HG03520 (cell line): ENCODE measurements around the gene PTRH2.
"Not testable (repeated sequence)": the region's sequence is repeated elsewhere in the genome, so short reads cannot be mapped to it uniquely, and the experiment has no call there.

Experiments used
- ATAC-seq: cut with Tn5 transposase; IDR thresholded peaks from one replicate; pipeline ENCODE4 v1.9.1; 2021; ENCODE audit warnings: mild to moderate bottlenecking, moderate library complexity; ENCODE audit not compliant: unreplicated experiment

The PTRH2 gene

DNA sequence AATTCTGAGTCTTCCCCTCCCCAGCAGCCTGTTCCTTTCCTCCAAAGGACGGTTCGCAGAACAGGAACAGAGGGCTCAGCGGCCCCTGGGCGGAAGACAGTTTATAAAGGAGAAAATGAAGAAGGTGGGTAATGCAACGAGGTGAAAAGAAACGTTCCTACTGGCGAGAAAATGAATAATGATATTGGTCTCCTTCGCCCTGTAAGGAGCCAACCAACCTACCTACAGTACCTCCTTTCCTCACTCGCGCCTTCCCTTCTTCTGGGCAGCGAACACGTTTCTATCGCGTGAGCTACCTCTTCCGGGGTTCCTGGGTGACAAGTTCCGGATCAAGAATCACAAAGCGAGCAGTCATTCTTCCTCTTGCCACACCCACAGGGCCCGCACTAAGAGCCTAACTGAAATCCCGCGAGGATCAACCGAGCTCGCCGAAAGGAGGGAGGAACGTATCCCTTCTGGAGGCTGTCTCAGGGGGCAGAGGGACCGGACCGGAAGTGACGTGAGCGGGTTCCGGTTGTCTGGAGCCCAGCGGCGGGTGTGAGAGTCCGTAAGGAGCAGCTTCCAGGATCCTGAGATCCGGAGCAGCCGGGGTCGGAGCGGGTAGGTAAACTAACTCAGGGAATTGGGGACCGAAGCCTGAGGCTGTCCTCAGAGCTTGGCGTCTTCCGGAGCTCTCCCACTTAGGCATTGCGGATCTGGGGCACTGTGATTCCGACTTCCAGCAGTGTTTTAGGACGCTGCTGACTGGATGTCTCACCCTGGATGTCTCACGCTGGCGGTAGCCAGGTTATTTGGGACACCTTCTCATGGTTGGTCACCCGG, at the start of gene PTRH2, which contains the start of gene VMP1:
Gene PTRH2, minus strand, starts transcription at position 282 of the 822 bp plus-strand sequence. CDS start 9,452 bp downstream, outside the sequence.
Gene VMP1, plus strand, starts transcription at position 506 of the 822 bp plus-strand sequence. CDS start 23,793 bp downstream, outside the sequence.
- peak; percentile 91 for ATAC-seq

DNA sequence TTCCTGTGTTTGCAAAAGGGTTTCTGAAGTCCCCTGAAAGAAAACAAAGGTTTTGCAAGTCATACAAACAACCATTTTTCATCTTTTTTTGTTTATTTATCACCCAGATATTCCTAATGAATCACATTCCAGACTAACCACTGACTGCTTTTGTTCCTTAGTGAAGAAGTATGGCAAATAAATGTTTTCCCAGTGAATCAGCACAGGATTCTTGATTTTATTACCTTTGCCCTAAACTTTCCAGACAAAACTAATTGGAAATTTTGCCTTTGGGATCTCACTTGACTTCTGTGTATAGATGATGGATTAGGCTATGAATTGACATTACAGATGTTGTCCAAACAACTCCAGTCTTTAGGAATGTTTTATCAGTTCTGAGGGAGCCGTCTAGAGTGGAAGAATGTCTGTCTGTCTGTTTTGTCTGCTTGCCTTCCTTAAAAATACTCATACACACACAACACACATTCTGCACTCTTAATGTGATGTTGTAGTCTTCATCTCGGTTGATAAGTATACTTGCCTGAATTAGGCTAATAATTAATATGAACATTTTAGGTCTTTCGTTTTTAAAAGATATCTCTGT, 49.1 kb upstream of the PTRH2 start:
- no peak for ATAC-seq

DNA sequence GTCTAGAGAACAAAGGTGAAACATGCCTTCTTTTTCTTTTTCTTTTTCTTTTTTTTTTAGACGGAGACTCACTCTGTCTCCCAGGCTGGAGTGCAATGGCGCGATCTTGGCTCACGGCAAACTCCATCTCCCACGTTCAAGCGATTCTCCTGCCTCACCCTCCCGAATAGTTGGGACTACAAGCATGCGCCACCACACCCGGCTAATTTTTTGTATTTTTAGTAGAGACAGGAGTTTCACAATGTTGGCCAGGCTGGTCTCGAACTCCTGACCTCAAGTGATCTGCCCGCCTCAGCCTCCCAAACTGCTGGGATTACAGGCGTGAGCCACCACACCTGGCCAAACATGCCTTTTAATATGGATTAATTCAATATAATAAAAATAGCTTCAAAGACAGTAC, 47.8 kb upstream of the PTRH2 start:
- not testable (repeated sequence) for ATAC-seq

DNA sequence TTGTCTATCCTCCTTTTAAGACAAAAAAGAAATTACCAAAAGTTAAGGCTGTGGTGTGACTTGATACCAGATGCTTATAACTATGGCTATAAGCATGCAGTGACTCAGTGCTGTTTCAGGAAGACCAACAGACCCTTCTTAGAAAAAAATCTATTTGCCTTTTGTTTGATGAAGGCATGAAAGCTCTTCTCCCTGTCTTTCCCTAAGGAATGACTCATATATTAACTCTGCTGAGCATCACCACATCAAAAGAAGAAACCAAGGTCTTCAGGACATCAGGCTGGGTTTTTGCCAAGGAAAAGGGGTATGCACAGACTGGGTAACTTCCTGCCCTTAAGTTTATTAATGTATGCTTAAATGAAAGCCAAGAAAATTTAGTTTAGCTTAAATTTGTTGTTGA, 47.3 kb upstream of the PTRH2 start:
- no peak for ATAC-seq

DNA sequence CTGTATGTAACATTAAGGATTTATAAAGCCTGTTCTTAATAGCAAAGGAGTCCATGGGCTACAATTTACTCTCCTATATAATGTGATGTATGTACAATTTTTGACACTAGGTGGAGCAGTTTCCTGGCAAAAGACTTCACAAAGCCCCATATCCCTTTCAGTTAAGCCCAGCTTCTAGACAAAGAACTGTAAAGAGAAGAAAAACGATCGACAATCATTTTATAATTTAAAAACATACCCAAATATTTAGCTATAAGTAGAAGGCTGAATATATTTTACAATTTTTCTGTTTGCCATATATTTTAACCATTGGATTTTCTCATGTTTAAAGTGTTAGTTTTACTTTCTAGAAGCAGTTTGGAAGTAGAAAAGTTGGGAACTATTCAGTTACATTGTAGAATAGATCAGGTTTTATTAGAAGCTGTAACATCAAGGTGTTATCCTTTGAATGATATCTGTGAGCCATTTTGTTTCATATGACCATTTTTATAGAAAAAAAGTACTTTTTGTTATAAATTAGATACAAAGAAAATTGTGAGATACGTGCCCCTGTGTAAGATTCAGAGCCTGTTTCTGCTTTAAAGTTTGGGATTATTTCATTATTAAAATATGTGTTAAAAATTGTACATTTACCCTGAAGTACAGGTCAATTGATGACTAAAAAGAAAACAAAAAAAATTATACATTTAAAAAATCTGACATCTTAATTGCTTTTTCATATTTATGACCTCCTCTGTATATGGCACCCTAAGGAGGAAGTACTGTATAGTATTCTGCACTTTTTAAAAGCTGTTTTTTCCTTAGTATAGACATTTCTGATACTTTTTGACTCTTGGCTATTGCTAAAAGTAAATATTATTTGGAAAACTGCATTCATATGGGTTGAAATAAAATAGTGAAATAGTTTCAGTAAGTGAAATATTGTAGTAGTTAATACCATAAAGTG, 46.6 kb upstream of the PTRH2 start:
- ATAC-seq = no peak

DNA sequence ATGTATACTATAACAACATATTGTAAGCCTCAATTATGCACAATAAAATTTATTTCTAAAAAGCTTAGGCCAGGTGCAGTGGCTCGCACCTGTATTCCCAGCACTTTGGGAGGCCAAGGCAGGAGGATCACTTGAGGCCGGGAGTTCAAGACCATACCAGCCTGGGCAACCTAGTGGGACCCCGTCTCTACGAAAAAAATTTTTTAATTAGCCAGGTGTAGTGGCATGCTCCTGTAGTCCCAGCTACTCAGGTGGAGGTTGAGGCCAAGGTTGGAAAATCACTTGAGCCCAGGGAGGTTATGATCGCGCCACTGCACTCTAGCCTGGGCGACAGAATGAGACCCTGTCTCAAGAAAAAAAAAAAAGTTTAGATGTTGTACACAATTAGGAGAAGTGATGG, 45.7 kb upstream of the PTRH2 start:
- no peak for ATAC-seq

DNA sequence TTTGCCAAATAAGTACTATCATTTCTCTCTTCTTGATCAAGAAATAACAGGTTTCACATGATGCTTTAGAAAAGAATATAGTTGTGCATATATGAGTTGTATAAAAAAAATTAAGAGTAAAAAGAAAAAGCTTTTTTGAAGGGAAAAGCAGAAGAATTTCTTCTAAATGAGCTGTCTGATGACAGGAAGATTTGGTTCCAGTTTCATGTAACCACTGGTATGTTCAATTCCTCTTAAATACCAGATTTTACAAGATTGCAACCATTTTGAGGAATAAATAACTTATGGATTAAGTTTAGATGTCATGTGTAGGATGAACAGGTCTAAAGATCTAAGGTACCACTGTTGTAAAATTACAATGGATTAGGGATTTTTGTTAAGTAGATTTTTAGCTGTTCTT, 45.2 kb upstream of the PTRH2 start:
- no peak for ATAC-seq

DNA sequence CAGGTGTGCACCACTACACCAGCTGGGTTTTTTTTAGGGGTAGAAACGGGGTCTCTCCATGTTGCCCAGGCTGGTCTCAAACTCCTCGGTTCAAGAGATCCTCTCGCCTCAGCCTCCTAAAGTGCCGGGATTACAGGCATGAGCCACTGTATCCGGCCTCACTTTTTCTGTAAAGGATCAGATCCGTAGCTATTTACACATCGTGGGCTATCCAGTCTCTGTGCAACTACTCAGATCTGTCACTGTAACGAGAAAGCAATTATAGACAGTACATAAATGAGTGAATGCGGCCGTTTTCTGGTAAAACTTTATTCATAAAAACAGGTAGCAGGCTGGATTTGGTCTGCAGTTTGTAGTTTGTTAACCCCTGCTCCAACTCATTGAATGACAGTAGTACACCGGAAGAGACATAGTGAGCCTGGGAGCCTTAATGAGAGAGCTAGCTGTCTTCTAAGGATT, 44.8 kb upstream of the PTRH2 start:
- no peak for ATAC-seq

DNA sequence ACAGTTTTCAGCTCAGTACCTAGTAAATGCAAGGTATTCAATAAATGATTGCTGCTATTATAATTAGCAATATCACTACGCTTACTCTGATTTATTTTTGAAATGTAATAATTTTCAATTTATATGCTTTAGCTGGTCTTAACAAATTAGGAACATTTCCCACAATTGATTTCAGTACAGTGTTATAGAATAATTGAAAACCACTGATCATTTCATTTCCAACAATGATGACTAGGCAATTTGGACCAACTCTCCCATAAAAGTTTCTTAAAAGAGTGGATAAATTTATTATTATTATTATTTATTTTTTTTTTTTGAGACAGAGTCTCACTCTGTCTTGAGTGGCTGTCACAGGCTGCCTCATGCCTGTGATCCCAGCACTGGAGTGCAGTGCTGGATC, 41.4 kb upstream of the PTRH2 start:
- ATAC-seq = no peak

DNA sequence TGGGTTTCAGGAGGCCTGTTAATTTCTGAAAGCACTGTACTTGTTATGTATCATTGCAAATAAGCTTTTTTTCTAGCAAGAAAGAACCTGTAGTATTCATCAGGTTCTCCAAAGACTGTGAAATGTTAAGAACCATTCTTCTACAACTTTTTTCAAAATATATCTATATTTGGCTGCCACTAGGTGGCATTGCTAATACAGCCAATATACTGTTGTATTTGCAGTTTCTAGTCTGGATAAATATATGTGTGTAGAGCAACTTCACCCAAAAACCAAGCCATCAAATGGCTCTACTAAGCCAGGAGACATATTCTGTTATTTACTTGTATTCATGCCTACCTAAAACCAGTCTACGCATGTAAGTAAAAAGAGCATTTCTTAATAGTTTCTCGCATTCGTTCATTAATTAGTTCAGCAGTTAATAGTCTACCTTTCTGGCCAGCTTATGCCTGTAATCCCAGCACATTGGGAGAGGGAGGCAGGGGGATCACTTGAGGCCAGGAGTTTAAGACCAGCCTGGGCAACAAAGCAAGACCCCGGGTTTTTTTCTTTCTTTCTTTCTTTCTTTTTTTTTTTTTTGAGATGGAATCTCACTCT, 39.7 kb upstream of the PTRH2 start:
- ATAC-seq = no peak

DNA sequence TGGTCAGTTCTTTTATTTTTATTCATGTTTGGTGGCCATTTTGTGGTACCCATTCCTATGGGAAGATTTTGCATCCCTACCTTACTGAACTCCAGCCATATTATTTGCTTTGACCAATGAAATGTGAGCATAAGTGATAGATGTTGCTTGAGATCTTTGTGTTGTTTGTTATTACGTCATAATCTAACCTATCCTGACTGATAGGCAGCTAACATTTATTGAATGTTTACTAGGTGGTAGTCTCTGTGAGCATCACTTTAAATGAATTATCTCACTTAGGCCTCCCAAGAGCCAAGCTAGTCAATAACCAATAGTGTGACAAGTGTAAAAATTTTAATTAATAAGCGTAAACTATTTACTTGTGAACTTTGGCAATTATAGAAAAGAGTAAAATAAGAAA, 37.8 kb upstream of the PTRH2 start:
- ATAC-seq = no peak

DNA sequence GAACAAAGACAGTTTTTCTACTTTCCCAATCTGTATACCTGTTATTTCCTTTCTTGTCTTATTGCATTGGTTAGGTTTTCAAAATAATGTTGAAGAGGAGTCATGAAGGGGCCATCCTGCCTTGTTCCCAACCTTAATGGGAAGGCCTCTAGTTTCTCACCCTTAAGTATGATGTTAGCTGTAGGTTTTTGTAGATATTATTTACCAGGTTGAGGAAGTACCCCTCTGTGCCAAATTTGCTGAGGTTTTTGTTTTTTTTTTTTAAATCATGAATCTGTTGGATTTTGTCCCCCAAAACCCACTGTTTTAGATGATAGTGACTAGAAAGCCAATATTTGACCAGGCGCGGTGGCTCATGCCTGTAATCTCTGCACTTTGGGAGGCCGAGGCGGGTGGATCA, 36.6 kb upstream of the PTRH2 start:
- no peak for ATAC-seq

DNA sequence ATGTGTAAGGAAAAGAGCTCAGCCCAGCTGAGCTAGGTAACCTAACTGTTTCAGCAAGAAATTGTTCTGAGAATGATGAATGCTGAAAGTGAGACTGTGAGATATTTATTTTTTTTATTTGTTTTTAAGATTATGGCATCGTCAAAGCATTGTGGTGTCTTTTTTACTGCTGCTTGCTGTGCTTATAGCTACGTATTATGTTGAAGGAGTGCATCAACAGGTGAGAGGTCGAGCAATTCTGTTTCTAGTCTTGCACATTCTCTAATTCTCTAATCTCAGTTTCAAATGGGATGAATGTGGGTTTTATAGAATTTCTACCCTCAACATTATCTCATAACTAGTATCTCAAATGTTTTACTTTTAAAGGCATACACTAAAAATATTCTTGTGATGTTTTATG, 30.1 kb upstream of the PTRH2 start:
- ATAC-seq = no peak

DNA sequence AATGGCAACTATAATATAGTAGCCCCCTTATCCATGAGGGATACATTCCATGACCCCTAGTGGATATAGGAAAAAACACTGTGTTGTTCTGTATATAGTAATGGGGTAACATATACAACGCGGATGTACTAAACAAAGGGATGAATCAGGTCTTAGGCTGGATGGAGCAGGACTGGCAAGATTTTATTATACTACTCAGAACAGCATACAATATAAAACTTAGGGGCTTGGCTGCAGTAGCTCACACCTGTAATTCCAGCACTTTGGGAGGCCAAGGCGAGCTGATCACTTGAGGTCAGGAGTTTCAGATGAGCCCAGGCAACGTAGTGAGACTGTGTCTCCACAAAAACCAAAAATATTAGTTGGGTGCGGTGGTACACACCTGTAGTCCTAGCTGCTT, 27.0 kb upstream of the PTRH2 start:
- ATAC-seq = no peak

DNA sequence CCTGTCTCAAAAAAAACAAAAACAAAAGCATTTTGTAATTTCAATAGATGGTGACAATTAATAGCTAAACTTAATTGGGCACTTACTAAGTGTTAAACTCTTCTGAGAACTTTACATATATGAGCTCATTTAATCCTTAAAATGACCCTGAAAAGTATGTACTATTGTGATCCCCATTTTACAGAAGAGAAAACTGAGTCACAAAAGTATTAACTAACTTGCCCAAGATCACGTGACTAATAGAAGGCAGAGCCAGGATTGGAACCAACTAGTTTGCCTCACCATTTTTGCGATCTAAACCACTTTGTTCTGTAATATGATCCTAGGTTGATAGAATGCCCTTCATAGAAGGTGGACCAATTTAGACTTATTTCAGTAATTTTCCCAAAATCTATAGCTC, 26.5 kb upstream of the PTRH2 start:
- ATAC-seq = no peak

DNA sequence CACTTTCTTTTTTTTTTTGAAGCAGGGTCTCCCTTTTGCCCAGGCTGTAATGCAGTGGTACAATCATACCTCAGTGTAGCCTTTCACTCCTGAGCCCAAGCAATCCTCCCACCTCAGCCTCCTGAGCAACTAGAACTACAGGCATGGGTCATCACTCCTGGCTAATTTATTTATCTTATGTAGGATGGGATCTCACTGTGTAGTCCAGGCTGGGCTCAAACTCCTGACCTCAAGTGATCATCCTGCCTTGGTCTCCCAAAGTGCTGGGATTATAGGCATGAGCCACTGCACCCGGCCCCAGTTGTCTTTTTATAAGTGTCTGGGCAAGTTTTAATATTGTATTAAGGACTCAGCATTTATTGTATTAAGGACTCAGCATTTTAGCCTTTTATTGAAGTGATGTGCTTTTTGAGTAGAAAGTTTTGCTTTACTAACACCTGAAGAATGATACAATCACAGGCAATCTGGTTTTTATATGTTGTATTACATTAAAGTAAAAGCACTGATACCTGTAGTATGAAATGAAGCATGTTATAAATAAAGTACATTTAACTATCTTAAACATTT, 23.1 kb upstream of the PTRH2 start:
- no peak for ATAC-seq

DNA sequence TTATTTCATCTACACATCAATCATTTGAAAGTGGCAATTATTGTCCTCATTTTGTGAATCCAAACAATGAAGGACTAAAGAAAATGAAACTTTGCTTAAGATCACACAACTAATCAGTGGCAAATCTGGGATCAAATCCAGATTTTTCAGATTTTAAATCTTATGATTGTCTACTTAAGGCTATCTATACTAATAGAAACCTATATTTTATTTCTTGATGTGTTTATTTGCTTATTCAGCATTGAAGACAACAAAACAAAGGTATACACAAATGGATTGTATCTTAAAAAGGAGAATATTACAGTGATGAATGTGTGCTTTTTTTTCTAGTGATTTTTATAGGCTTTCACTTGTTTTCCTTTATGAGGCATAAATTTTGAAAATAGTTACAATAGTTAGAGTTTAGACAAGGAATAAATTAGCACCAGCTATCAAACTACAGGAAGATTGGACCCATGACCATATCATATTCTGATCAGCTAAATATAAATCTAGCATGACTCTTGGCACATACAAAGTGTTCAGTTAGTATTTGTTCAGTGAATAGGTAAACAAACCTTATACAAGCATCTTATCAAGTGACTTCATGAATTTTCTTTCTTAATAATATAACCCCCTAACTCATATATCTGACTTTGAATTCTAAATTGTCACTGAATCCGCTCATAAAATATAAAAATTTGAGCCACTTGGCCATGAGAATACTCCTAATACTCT, 20.7 kb upstream of the PTRH2 start:
- ATAC-seq = no peak

DNA sequence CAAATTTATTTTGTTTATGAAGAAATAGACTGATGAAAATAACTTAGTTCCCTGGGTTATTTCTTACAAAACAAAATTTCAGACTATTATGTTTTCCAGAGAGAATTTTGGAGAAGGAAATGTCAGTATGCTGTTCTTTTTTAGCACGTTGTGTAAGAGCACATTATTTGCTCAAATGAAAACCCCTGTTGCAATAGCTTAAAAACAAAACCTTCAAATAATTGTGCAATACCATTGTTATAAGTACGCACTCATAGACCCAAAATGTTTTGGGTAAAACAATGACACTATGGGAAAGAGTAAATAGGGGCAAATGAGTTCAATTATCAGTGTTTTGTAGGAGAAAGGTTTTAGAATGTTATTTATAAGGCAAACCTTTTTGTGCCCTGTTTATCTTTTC, 18.5 kb upstream of the PTRH2 start:
- ATAC-seq = no peak

DNA sequence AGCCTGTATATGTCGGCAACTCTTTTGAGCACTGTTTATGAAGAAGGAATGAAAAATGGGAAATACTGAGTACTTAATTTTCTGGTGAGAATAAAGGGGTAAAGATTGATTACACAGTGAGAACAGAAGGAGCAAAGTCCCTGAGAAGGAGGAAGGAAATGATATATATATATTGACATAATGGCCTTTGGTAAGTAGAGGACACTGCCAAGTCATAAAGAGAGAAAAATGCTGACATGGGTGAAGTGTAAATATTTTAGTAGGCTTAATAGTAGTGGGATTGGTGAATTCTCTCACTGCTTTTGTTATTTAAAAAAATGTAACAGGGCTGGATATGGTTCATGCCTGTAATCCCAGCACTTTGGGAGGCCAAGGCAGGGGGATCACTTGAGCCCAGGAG, 16.4 kb upstream of the PTRH2 start:
- ATAC-seq = no peak

DNA sequence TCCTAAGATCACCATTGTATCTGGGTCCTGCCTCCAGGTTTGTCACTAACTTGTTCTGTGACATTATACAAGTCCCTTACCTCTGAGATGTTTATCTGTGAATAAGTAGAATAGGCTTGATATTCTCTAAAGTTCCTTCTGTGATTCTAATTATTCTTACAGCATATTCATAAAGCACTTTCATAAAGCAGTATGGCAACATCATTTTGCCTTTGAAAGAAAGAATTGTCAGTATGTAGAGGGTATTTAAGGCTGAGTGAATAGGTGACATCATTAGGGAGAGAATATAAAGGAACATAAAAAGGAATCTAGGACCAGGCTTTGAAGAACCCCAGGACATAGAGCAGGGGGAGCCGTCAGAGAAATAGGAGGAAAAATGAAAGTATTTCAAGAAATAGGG, 15.8 kb upstream of the PTRH2 start:
- no peak for ATAC-seq
